Subcutaneous adipose tissue (tissue), 4 donors: ENCODE measurements around the gene HK1. TPM values are rescaled to one million over a fixed set of nuclear protein-coding genes. Genes with fewer than 3 reads are reported as not detected.

Source experiments
- total RNA-seq, 4 donors: library from RNA; depleted of rRNA; stranded (reverse); fragments of >200 nt; gene quantifications; one replicate each; pipeline ENCODE4 v1.1.0, GENCODE V29; 2016
- TF ChIP-seq, protein P1 (sequence below): fragments of 450-650 bp; IDR thresholded peaks from one replicate; pipeline ENCODE4 v1.5.1; 2016; ENCODE audit warnings: low read depth, mild to moderate bottlenecking, control low read depth, antibody characterized with exemption, moderate library complexity

HK1 gene
- total RNA-seq, 4 donors from 2014 or later = 54.4 to 72.2 (median 57.8) TPM

- TF ChIP-seq, protein P1, sequence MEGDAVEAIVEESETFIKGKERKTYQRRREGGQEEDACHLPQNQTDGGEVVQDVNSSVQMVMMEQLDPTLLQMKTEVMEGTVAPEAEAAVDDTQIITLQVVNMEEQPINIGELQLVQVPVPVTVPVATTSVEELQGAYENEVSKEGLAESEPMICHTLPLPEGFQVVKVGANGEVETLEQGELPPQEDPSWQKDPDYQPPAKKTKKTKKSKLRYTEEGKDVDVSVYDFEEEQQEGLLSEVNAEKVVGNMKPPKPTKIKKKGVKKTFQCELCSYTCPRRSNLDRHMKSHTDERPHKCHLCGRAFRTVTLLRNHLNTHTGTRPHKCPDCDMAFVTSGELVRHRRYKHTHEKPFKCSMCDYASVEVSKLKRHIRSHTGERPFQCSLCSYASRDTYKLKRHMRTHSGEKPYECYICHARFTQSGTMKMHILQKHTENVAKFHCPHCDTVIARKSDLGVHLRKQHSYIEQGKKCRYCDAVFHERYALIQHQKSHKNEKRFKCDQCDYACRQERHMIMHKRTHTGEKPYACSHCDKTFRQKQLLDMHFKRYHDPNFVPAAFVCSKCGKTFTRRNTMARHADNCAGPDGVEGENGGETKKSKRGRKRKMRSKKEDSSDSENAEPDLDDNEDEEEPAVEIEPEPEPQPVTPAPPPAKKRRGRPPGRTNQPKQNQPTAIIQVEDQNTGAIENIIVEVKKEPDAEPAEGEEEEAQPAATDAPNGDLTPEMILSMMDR = no peak
Observed at GRCh38 chr10:69272624-69273023, 5.7 kb upstream of the HK1 start.

- TF ChIP-seq, protein P1 = no peak
Observed at GRCh38 chr10:69275444-69275843, 2.9 kb upstream of the HK1 start.

- TF ChIP-seq, protein P1 = no peak
Observed at GRCh38 chr10:69276503-69276902, 1.8 kb upstream of the HK1 start.

DNA sequence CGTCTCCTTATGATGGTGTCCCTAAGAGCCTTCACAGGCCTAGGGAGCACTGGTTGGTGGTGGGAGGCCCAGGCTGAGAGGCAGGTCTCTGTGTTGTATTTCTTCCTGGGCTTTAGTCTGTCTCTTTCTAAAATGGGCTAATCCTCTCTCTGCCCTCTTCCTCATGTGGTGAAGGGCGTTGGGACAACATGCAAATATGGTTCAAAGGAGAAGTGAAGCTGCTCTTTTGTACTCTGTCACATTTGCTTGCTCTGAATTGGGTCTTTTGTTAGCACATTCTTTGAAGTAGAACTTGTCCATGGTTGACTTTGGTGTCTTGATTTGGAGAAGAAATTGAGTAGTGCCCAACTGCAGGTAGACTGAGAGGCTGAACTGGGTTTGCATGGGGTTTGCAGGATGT is 814 bp downstream of the HK1 start:
- TF ChIP-seq, protein P1 = no peak

DNA sequence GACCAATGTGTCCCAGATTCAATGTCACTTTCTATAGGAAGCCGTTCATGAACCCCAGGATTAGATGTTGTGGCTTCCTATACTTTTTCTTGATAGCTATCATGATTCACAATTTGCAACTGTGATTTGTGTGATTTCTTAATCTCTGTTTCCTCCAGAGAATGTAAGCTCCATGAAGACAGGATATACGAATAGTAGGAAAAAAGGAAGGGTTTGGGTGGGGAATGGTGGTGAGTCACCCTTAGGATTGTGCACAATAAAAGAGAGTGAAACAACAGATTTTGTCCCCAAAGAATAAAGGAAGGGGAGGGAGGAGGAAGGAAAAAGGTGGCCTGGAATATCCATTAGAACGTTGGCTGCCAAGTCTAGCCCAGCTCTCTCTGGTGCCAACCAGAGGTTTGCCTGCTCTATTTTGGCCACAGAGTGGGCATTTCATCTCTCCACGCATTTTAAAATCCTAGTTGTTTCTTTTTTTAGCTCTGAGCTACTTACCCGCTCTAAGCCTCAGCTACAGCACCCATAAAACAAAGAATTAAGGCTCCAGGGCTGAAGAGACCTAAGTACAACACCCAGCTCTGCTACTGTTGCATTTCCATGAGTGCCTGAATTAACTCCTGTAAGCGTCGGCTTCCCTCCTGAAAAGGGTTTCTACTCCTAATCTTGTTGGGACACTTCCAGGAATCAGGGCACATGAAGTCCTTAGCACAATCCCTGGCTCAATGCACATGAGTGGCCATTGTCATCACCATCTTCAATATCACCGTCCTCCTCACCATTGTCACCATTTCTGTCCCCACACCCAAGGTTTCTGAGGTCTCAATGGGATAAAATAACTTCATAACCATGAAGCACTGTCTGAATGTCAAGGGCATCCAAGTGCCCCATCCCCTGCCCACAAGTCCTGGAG is 3.5 kb downstream of the HK1 start:
- TF ChIP-seq, protein P1 = no peak

GRCh38 chr10:69285699-69286098 is 7.4 kb downstream of the HK1 start:
- TF ChIP-seq, protein P1 = no peak

DNA sequence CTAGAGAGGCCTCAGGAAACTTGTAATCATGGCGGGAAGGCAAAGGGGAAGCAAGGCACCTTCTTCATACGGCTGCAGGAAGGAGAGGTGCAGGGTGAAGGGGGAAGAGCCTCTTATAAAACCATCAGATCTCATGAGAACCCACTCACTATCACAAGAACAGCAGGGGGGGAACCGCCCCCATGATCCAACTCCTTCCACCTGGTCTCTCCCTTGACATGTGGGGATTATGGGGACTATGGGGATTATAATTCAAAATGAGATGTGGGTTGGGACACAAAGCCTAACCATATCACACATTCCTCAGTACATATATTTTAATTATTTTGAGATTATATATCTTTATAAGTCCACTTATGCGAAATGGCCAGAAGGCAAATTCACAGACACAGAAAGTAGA is 8.9 kb downstream of the HK1 start:
- TF ChIP-seq, protein P1 = no peak
